NCI-H82 (cell line): ENCODE data around the gene DCUN1D1.

ENCODE experiments used
- DNase-seq: peaks from one replicate; lab custom pipeline; 2025; lab: John Stamatoyannopoulos, UW

DCUN1D1 gene

GRCh38 chr3:182892226-182892625 is 88.1 kb downstream of the DCUN1D1 start:
- no peak for DNase-seq

- no peak for DNase-seq
These were observed 89.0 kb downstream of the DCUN1D1 start for GRCh38 chr3:182891364-182891763.

- peak; percentile 52 for DNase-seq
These were observed 90.2 kb downstream of the DCUN1D1 start for GRCh38 chr3:182889948-182890629.
